ENCODE measurements around the gene CARMIL3. TPM values are rescaled to one million over a fixed set of nuclear protein-coding genes. Genes with fewer than 3 reads are reported as not detected.

CARMIL3 gene
- polyA plus RNA-seq, 1 experiment = not detected

GRCh38 chr14:24082411-24083080, 30.7 kb downstream of the CARMIL3 start:
- TF ChIP-seq, protein P1, sequence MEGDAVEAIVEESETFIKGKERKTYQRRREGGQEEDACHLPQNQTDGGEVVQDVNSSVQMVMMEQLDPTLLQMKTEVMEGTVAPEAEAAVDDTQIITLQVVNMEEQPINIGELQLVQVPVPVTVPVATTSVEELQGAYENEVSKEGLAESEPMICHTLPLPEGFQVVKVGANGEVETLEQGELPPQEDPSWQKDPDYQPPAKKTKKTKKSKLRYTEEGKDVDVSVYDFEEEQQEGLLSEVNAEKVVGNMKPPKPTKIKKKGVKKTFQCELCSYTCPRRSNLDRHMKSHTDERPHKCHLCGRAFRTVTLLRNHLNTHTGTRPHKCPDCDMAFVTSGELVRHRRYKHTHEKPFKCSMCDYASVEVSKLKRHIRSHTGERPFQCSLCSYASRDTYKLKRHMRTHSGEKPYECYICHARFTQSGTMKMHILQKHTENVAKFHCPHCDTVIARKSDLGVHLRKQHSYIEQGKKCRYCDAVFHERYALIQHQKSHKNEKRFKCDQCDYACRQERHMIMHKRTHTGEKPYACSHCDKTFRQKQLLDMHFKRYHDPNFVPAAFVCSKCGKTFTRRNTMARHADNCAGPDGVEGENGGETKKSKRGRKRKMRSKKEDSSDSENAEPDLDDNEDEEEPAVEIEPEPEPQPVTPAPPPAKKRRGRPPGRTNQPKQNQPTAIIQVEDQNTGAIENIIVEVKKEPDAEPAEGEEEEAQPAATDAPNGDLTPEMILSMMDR (IDR thresholded peaks at IDR 0.05; ENCODE audit: low read depth, low read length) = no peak
- Histone ChIP-seq H3K27ac (ENCODE audit: low read depth, low read length) (no peak overlapping the region), H3K9me3 (ENCODE audit: control insufficient read depth, insufficient read depth, low read length) (no peaks in the 10 kb centered on the region; the same call in 1 of the 2 replicates), H3K27me3 (ENCODE audit: control insufficient read depth, insufficient read depth, low read length) (peaks cover 69% of the 10 kb centered on the region), H3K4me3 (ENCODE audit: low read depth, low read length) (no peak overlapping the region)
- DNase-seq (ENCODE audit: low read depth, low spot score) = no peak
- ChIA-PET CTCF (interaction anchor here (1.6 to 4.3 kb wide), 2 partner anchors 8 to 25 kb away, joined by 16 to 24 read pairs; no protein-coding TSS in a partner anchor), POLR2A (no interaction called here)

- peaks cover 62% of the 10 kb centered on the region for H3K27me3 ChIP-seq (ENCODE audit: control insufficient read depth, insufficient read depth, low read length)
- no peak overlapping the region for H3K27ac ChIP-seq (ENCODE audit: low read depth, low read length)
- no peak for DNase-seq (ENCODE audit: low read depth, low spot score)
- CTCF ChIA-PET = no interaction called here
- TF ChIP-seq, protein P1 (IDR thresholded peaks at IDR 0.05; ENCODE audit: low read depth, low read length) = no peak
- POLR2A ChIA-PET = no interaction called here
- no peaks in the 10 kb centered on the region; the same call in 1 of the 2 replicates for H3K9me3 ChIP-seq (ENCODE audit: control insufficient read depth, insufficient read depth, low read length)
- H3K4me3 ChIP-seq (ENCODE audit: low read depth, low read length) = no peak overlapping the region
These were observed 31.7 kb downstream of the CARMIL3 start for GRCh38 chr14:24083462-24083861.

- H3K9me3 ChIP-seq (ENCODE audit: control insufficient read depth, insufficient read depth, low read length) = no peaks in the 10 kb centered on the region; the same call in 1 of the 2 replicates
- no peak overlapping the region for H3K4me3 ChIP-seq (ENCODE audit: low read depth, low read length)
- ChIA-PET CTCF (interaction anchor here (1.1 to 1.4 kb wide), 2 partner anchors 24 to 26 kb away, joined by 3 to 6 read pairs; no protein-coding TSS in a partner anchor), POLR2A (no interaction called here)
- H3K27ac ChIP-seq (ENCODE audit: low read depth, low read length) = no peak overlapping the region
- peaks cover 54% of the 10 kb centered on the region for H3K27me3 ChIP-seq (ENCODE audit: control insufficient read depth, insufficient read depth, low read length)
- TF ChIP-seq, protein P1 (IDR thresholded peaks at IDR 0.05; ENCODE audit: low read depth, low read length) = no peak
- DNase-seq (ENCODE audit: low read depth, low spot score) = no peak
These were observed 32.6 kb downstream of the CARMIL3 start for GRCh38 chr14:24084440-24084839.

DNA sequence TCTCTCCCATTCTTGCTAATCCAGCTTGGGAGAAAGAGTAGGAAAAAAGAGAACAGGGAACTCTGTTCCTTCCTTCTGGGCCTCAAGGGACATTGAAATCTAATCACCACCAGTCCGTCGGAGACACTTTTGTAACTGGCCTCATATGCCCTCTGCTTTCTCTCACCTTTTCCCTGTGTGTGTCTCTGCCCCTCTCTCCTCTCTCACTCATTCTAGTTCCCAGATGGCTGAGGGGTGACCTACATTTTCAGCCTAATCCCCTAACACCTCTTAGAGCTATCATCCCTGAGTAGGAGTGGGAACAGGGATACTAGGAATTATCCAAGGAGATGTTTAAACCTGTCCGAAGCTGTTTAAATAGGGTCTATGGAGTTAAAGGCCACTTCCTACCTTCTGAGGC, 33.4 kb downstream of the CARMIL3 start:
- CTCF ChIA-PET = interaction anchor here (1.1 to 1.7 kb wide), 3 partner anchors 23 to 27 kb away, joined by 3 to 6 read pairs (median 4); no protein-coding TSS in a partner anchor
- TF ChIP-seq, protein P1 (IDR thresholded peaks at IDR 0.05; ENCODE audit: low read depth, low read length) = no peak
- Histone ChIP-seq H3K9me3 (ENCODE audit: control insufficient read depth, insufficient read depth, low read length) (no peaks in the 10 kb centered on the region; the same call in 1 of the 2 replicates), H3K27ac (ENCODE audit: low read depth, low read length) (no peak overlapping the region), H3K4me3 (ENCODE audit: low read depth, low read length) (no peak overlapping the region), H3K27me3 (ENCODE audit: control insufficient read depth, insufficient read depth, low read length) (peaks cover 46% of the 10 kb centered on the region)
- POLR2A ChIA-PET = no interaction called here
- DNase-seq (ENCODE audit: low read depth, low spot score) = no peak

Data from AG04450 (cell line).